Activated T-helper 9 cell treated with anti-CD3 and anti-CD28 coated beads, Interleukin-2, amount 50 U/mL, for 16 hours (primary cell): ENCODE measurements around the gene SPTLC1.
"Not testable (repeated sequence)": the region's sequence is repeated elsewhere in the genome, so short reads cannot be mapped to it uniquely, and the experiment has no call there.

Experiments
- DNase-seq: peaks from one replicate; pipeline ENCODE4 v3.0.0-alpha.2; 2020; ENCODE audit warnings: low read depth

The SPTLC1 gene

GRCh38 chr9:92115071-92115858 is at the start of gene SPTLC1:
Gene SPTLC1 (minus strand): TSS chr9:92115413. CDS start chr9:92115370, 43 bp downstream.
- DNase-seq: peak; percentile 92

- DNase-seq: no peak
These were observed 49.8 kb upstream of the SPTLC1 start for GRCh38 chr9:92164975-92165374.

GRCh38 chr9:92164490-92164889 is 49.3 kb upstream of the SPTLC1 start:
- DNase-seq: no peak

GRCh38 chr9:92163276-92163675 is 48.1 kb upstream of the SPTLC1 start:
- DNase-seq: no peak

- no peak for DNase-seq
These were observed 45.6 kb upstream of the SPTLC1 start for GRCh38 chr9:92160786-92161185.

- no peak for DNase-seq
These were observed 43.8 kb upstream of the SPTLC1 start for GRCh38 chr9:92159058-92159457.

GRCh38 chr9:92158097-92158601 is 42.9 kb upstream of the SPTLC1 start:
- no peak for DNase-seq

GRCh38 chr9:92155736-92156135 is 40.5 kb upstream of the SPTLC1 start:
- DNase-seq: not testable (repeated sequence)

- no peak for DNase-seq
These were observed 40.0 kb upstream of the SPTLC1 start for GRCh38 chr9:92155221-92155620.

GRCh38 chr9:92153466-92154415 is 38.5 kb upstream of the SPTLC1 start:
- DNase-seq: not testable (repeated sequence)

- no peak for DNase-seq
These were observed 36.6 kb upstream of the SPTLC1 start for GRCh38 chr9:92151691-92152393.

- DNase-seq: not testable (repeated sequence)
These were observed 35.6 kb upstream of the SPTLC1 start for GRCh38 chr9:92150501-92151470.

GRCh38 chr9:92147852-92148180 is 32.6 kb upstream of the SPTLC1 start:
- DNase-seq: no peak

GRCh38 chr9:92147030-92147851 is 32.0 kb upstream of the SPTLC1 start:
- DNase-seq: no peak

- DNase-seq: no peak
These were observed 31.4 kb upstream of the SPTLC1 start for GRCh38 chr9:92146610-92147009.

- not testable (repeated sequence) for DNase-seq
These were observed 30.6 kb upstream of the SPTLC1 start for GRCh38 chr9:92145784-92146183.

- DNase-seq: no peak
These were observed 27.1 kb upstream of the SPTLC1 start for GRCh38 chr9:92142329-92142728.

GRCh38 chr9:92141144-92142129 is 26.2 kb upstream of the SPTLC1 start:
- DNase-seq: no peak

GRCh38 chr9:92140754-92141143 is 25.5 kb upstream of the SPTLC1 start:
- no peak for DNase-seq
